ENCODE measurements around the gene DIO3.

Gene DIO3

GRCh38 chr14:101551729-101552595 is 9.3 kb upstream of the DIO3 start:
- TF ChIP-seq CEBPB (IDR thresholded peaks at IDR 0.05) (no peak), NFIC (IDR thresholded peaks at IDR 0.05) (no peak), TAF1 (IDR thresholded peaks at IDR 0.05; ENCODE audit: low read depth) (no peak), CREB1 (IDR thresholded peaks at IDR 0.05; ENCODE audit: low read depth) (no peak), YY1 (IDR thresholded peaks at IDR 0.05; ENCODE audit: low read depth) (no peak), EGR1 (IDR thresholded peaks at IDR 0.05) (no peak), TEAD4 (IDR thresholded peaks at IDR 0.05) (no peak), REST (IDR thresholded peaks at IDR 0.05; ENCODE audit: low read depth) (no peak), FOXM1 (IDR thresholded peaks at IDR 0.05; ENCODE audit: borderline replicate concordance, low read depth) (no peak)

DNA sequence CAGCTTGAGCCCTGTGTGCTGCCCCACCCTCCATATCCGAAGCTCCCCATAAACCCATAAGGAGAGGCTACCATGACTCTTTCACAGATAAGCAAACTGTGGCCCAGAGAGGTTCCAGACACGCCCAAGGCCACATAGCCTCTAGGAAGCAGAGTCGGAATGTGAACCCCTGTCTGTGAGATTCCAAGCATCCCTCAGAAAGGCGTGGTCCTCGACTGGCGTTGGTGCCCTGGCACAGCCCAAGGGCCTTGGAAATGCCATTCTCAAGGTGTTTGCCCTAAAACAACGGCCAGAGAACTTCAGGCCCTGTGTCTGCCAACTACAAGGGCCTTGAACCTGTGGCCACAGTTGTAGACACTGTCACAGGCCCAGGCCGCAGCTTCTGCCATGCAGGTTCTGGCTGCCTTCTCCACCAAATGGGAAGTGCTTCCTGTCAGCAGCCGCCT is 8.5 kb upstream of the DIO3 start:
- TF ChIP-seq ZBTB7A (IDR thresholded peaks at IDR 0.05; ENCODE audit: low read depth) (no peak), RAD21 (IDR thresholded peaks at IDR 0.05; ENCODE audit: low read depth) (no peak), EGR1 (IDR thresholded peaks at IDR 0.05) (no peak)

GRCh38 chr14:101553393-101553792 is 7.9 kb upstream of the DIO3 start:
- TF ChIP-seq RAD21 (IDR thresholded peaks at IDR 0.05; ENCODE audit: low read depth), result no peak
- TF ChIP-seq CEBPB (IDR thresholded peaks at IDR 0.05), result no peak
- TF ChIP-seq, protein P1, sequence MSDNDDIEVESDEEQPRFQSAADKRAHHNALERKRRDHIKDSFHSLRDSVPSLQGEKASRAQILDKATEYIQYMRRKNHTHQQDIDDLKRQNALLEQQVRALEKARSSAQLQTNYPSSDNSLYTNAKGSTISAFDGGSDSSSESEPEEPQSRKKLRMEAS (IDR thresholded peaks at IDR 0.05), result no peak
- TF ChIP-seq ZBTB7A (IDR thresholded peaks at IDR 0.05; ENCODE audit: low read depth), result no peak
- TF ChIP-seq USF1 (IDR thresholded peaks at IDR 0.05), result no peak
- no peak for TF ChIP-seq REST (IDR thresholded peaks at IDR 0.05; ENCODE audit: low read depth)
- TF ChIP-seq TCF12 (IDR thresholded peaks at IDR 0.05; ENCODE audit: low read depth), result no peak

- TF ChIP-seq TCF12 (IDR thresholded peaks at IDR 0.05; ENCODE audit: low read depth) (no peak), FOXM1 (IDR thresholded peaks at IDR 0.05; ENCODE audit: borderline replicate concordance, low read depth) (no peak), EP300 (IDR thresholded peaks at IDR 0.05; ENCODE audit: borderline replicate concordance) (no peak), YY1 (IDR thresholded peaks at IDR 0.05; ENCODE audit: low read depth) (no peak), USF1 (IDR thresholded peaks at IDR 0.05) (no peak), REST (IDR thresholded peaks at IDR 0.05; ENCODE audit: low read depth) (no peak)
These were observed 7.4 kb upstream of the DIO3 start for GRCh38 chr14:101553931-101554330.

- TF ChIP-seq RAD21 (IDR thresholded peaks at IDR 0.05; ENCODE audit: low read depth), result no peak
- no peak for TF ChIP-seq TEAD4 (IDR thresholded peaks at IDR 0.05)
- TF ChIP-seq EGR1 (IDR thresholded peaks at IDR 0.05), result no peak
- no peak for TF ChIP-seq TCF12 (IDR thresholded peaks at IDR 0.05; ENCODE audit: low read depth)
- TF ChIP-seq USF1 (IDR thresholded peaks at IDR 0.05), result no peak
- no peak for TF ChIP-seq ZBTB7A (IDR thresholded peaks at IDR 0.05; ENCODE audit: low read depth)
These were observed 6.2 kb upstream of the DIO3 start for GRCh38 chr14:101554991-101555668.
